ENCODE data around the gene ELP2.

DNA sequence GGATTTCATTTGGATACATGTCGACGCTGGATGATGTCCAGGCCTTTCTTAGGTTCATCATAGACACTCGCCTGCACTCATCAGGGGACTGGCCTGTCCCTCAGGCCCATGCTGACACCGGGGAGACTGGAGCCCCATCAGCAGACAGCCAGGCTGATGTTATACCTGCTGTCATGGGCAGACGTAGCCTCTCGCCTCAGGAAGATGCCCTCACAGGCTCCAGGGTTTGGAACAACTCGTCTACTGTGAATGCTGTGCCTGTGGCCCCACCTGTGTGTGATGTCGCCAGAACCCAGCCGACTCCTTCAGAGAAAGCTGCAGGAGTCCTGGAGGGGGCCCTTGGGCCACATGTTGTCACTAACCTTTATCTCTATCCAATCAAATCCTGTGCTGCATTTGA lies 85.9 kb downstream of the ELP2 start:
- TF ChIP-seq, protein P1, sequence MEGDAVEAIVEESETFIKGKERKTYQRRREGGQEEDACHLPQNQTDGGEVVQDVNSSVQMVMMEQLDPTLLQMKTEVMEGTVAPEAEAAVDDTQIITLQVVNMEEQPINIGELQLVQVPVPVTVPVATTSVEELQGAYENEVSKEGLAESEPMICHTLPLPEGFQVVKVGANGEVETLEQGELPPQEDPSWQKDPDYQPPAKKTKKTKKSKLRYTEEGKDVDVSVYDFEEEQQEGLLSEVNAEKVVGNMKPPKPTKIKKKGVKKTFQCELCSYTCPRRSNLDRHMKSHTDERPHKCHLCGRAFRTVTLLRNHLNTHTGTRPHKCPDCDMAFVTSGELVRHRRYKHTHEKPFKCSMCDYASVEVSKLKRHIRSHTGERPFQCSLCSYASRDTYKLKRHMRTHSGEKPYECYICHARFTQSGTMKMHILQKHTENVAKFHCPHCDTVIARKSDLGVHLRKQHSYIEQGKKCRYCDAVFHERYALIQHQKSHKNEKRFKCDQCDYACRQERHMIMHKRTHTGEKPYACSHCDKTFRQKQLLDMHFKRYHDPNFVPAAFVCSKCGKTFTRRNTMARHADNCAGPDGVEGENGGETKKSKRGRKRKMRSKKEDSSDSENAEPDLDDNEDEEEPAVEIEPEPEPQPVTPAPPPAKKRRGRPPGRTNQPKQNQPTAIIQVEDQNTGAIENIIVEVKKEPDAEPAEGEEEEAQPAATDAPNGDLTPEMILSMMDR (IDR thresholded peaks at IDR 0.05): no peak
- no peak for TF ChIP-seq POLR2A (IDR thresholded peaks at IDR 0.05)

Data from adrenal gland (tissue), 5 donors.